Ovary (tissue), 3 donors: ENCODE results near the gene JARID2.

ENCODE experiments used
- CTCF ChIP-seq, 3 donors: fragments of 450-650 bp in 2 of 3; fragments of 200-600 bp in 1 of 3; IDR thresholded peaks; one replicate each; pipeline versions ENCODE4 v1.5.1 to v1.8.0; 2016 to 2022; ENCODE audit warnings: antibody characterized with exemption in 3 of 3, mild to moderate bottlenecking in 1 of 3
- EP300 ChIP-seq: sonication (generic); formaldehyde crosslinking; IDR thresholded peaks from one replicate; pipeline ENCODE4 v1.6.1; 2017; ENCODE audit warnings: antibody characterized with exemption
- donor health status: DM: no; HTN: no; CAD: no.

- TF ChIP-seq EP300 = no peak
- no peak for TF ChIP-seq CTCF (IDR thresholded peaks at IDR 0.05)
Observed at GRCh38 chr6:15553031-15553430, 307.2 kb downstream of the JARID2 start.
